NCI-H345 treated with DMSO at 0.1 percent for 48 hours (cell line): ENCODE measurements around the gene SUPT20HL1.

Experiments used
- DNase-seq: peaks from one replicate; lab custom pipeline; 2025; ENCODE audit not compliant: unreplicated experiment; lab: John Stamatoyannopoulos, UW

The SUPT20HL1 gene

GRCh38 chrX:24395775-24396174 lies 35.3 kb downstream of the SUPT20HL1 start:
- peak; percentile 45 for DNase-seq

- DNase-seq: no peak
Observed at GRCh38 chrX:24396236-24396930, 35.9 kb downstream of the SUPT20HL1 start.

GRCh38 chrX:24396931-24397279 lies 36.5 kb downstream of the SUPT20HL1 start:
- DNase-seq: no peak

- no peak for DNase-seq
Observed at GRCh38 chrX:24398766-24399165, 38.3 kb downstream of the SUPT20HL1 start.

GRCh38 chrX:24399550-24399949 lies 39.1 kb downstream of the SUPT20HL1 start:
- no peak for DNase-seq

- no peak for DNase-seq
Observed at GRCh38 chrX:24405959-24406358, 45.5 kb downstream of the SUPT20HL1 start.
